HUDEP-2 (cell line): Measurements from ENCODE around the gene RBM26.

Experiments used
- DNase-seq, 76 experiments: peaks; one replicate each; lab custom pipeline; 2025; ENCODE audit not compliant: unreplicated experiment in 76 of 76; lab: John Stamatoyannopoulos, UW

RBM26 gene

GRCh38 chr13:79423801-79424642, 18.0 kb upstream of the RBM26 start:
- DNase-seq, result peak in 26 of 76 experiments; percentile 0 to 53 (median 19)

GRCh38 chr13:79423340-79423739, 17.3 kb upstream of the RBM26 start:
- no peak for DNase-seq

GRCh38 chr13:79419365-79419764, 13.3 kb upstream of the RBM26 start:
- no peak for DNase-seq

- DNase-seq, result no peak
These were observed 11.7 kb upstream of the RBM26 start for GRCh38 chr13:79417741-79418140.

GRCh38 chr13:79413521-79413920, 7.5 kb upstream of the RBM26 start:
- DNase-seq, result no peak

- no peak for DNase-seq
These were observed 3.8 kb upstream of the RBM26 start for GRCh38 chr13:79409828-79410227.

GRCh38 chr13:79407349-79407979, 1.4 kb upstream of the RBM26 start:
- DNase-seq, result no peak

- peak in 4 of 76 experiments; percentile 35 to 61 (median 50) for DNase-seq
These were observed 498 bp upstream of the RBM26 start for GRCh38 chr13:79406597-79406908.

GRCh38 chr13:79405501-79405830, 589 bp downstream of the RBM26 start:
- DNase-seq, result peak in 16 of 76 experiments; percentile 9 to 62 (median 35)

GRCh38 chr13:79404985-79405384, 1.1 kb downstream of the RBM26 start:
- peak in 1 of 76 experiments; percentile 16 for DNase-seq

GRCh38 chr13:79404361-79404760, 1.7 kb downstream of the RBM26 start:
- peak in 1 of 76 experiments; percentile 3 for DNase-seq

GRCh38 chr13:79403113-79403512, 2.9 kb downstream of the RBM26 start:
- no peak for DNase-seq

- DNase-seq, result no peak
These were observed 3.4 kb downstream of the RBM26 start for GRCh38 chr13:79402679-79403078.

GRCh38 chr13:79402074-79402635, 3.9 kb downstream of the RBM26 start:
- DNase-seq, result no peak

- peak in 2 of 76 experiments; percentile 11 to 19 for DNase-seq
These were observed 4.6 kb downstream of the RBM26 start for GRCh38 chr13:79401259-79402070.

GRCh38 chr13:79398915-79399314, 7.1 kb downstream of the RBM26 start:
- no peak for DNase-seq

- DNase-seq, result peak in 2 of 76 experiments; percentile 5 to 14
These were observed 7.9 kb downstream of the RBM26 start for GRCh38 chr13:79398127-79398526.

GRCh38 chr13:79395881-79396280, 10.2 kb downstream of the RBM26 start:
- DNase-seq, result no peak

GRCh38 chr13:79393564-79394249, 12.3 kb downstream of the RBM26 start:
- no peak for DNase-seq

GRCh38 chr13:79392882-79393563, 13.0 kb downstream of the RBM26 start:
- DNase-seq, result peak in 15 of 76 experiments; percentile 3 to 48 (median 19)
